ENCODE results near the gene NLK. TPM values are rescaled to one million over a fixed set of nuclear protein-coding genes. Genes with fewer than 3 reads are reported as not detected.

NLK gene
- total RNA-seq, 1 donor from 2014 or later, result 23.8 TPM

GRCh38 chr17:28090551-28090950 lies 48.1 kb downstream of the NLK start:
- DNase-seq (no peak), ATAC-seq (no peak)
- Histone ChIP-seq H3K27me3 (ENCODE audit: low read depth) (no peaks in the 10 kb centered on the region), H3K36me3 (no peaks in the 10 kb centered on the region), H3K4me3 (no peak overlapping the region), H3K9me3 (no peaks in the 10 kb centered on the region), H3K27ac (no peak overlapping the region), H3K4me1 (no peaks in the 10 kb centered on the region)
- intact Hi-C loops (cut with DNase I), result no loop called here
- no peak for TF ChIP-seq CTCF (IDR thresholded peaks at IDR 0.05)

DNA sequence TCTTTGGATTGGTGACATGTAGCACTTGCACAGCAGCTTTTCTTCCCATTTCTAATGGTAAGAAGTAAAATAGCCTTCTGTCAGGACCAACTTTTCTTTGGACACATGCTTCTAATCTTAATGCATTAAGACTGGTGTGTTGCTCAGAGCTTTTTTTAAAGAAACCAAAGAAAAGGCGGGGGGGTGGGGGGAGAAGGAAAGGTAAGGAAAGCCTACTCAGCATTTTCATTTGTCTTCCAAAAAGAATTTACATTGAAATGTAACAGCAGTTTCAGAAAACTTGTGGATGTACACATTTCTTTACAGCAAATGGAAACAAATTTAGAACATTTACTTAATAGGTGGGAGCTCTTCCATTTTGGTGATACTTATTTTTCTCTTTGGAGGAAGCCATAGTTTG lies 49.6 kb downstream of the NLK start:
- TF ChIP-seq CTCF (IDR thresholded peaks at IDR 0.05), result no peak
- Histone ChIP-seq H3K27me3 (ENCODE audit: low read depth) (no peaks in the 10 kb centered on the region), H3K27ac (no peak overlapping the region), H3K4me1 (no peaks in the 10 kb centered on the region), H3K4me3 (no peak overlapping the region), H3K9me3 (no peaks in the 10 kb centered on the region), H3K36me3 (no peaks in the 10 kb centered on the region)
- ATAC-seq (no peak), DNase-seq (no peak)
- intact Hi-C loops (cut with DNase I), result no loop called here

DNA sequence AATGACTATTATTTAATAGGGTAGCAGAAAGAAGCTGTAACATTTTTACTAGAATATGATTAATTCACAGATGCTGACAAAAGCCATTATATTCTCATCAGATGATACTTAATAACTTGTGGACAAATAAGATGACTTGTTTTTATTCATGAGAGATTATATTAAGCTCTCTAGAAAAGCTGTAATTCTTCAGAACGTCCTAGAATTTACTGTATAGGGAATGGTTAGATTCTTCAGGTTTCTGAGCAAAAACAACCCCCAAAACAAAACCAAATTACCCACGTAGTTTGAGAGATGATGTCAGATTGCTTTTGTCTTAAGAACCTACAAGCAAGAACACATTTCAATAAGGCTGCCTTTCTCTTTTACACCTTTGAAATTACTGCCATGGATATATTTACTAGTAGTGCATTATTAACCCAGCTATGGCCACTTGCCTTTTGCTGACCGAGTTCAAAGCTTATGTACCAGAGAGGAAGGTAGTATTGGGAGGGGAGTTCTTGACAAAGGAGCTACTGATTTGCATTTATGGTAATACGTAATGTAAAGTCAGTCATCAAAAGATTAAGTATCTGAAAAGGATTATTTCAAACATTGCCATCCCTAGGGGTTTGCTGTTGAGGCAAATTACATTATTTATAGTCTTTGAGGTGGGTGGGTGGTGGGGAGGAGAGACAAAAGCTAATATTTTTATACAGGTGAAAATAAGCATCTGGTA lies 51.7 kb downstream of the NLK start:
- ATAC-seq, result no peak
- no peaks in the 10 kb centered on the region for H3K9me3 ChIP-seq
- H3K27me3 ChIP-seq (ENCODE audit: low read depth), result no peaks in the 10 kb centered on the region
- H3K27ac ChIP-seq, result no peak overlapping the region
- TF ChIP-seq CTCF (IDR thresholded peaks at IDR 0.05), result no peak
- DNase-seq, result no peak
- no peaks in the 10 kb centered on the region for H3K4me1 ChIP-seq
- H3K4me3 ChIP-seq, result no peak overlapping the region
- intact Hi-C loops (cut with DNase I), result no loop called here
- H3K36me3 ChIP-seq, result no peaks in the 10 kb centered on the region

GRCh38 chr17:28096756-28097155 lies 54.3 kb downstream of the NLK start:
- no peak for TF ChIP-seq CTCF (IDR thresholded peaks at IDR 0.05)
- no peaks in the 10 kb centered on the region for H3K36me3 ChIP-seq
- no peaks in the 10 kb centered on the region for H3K4me1 ChIP-seq
- intact Hi-C loops (cut with DNase I), result no loop called here
- no peak overlapping the region for H3K4me3 ChIP-seq
- no peaks in the 10 kb centered on the region for H3K27me3 ChIP-seq (ENCODE audit: low read depth)
- H3K27ac ChIP-seq, result no peak overlapping the region
- ATAC-seq (no peak), DNase-seq (no peak)
- H3K9me3 ChIP-seq, result no peaks in the 10 kb centered on the region

DNA sequence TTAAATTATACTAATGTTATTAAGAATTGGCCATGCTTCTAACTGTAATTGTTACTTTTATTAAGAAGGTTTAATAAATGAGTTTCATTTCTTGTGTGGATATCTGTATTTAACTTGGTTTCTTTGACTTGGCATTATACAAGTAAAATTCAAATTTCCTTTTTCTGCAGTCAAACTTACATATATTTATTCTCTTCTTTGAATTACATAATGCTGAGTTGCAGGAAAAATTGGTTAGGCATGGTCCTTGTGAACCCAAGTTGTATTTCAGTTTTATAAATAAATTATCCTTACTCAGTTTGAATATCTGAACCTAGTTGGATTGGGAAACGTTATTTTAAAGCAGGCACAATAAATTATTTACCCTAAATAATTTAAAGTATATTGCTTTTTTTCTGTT lies 54.8 kb downstream of the NLK start:
- Histone ChIP-seq H3K27me3 (ENCODE audit: low read depth) (no peaks in the 10 kb centered on the region), H3K27ac (no peak overlapping the region), H3K4me1 (no peaks in the 10 kb centered on the region), H3K4me3 (no peak overlapping the region), H3K9me3 (no peaks in the 10 kb centered on the region), H3K36me3 (no peaks in the 10 kb centered on the region)
- TF ChIP-seq CTCF (IDR thresholded peaks at IDR 0.05), result no peak
- intact Hi-C loops (cut with DNase I), result no loop called here
- no peak for ATAC-seq
- no peak for DNase-seq

Data from lower lobe of right lung (tissue), 2 donors.